Stimulated activated naive CD8-positive, alpha-beta T cell treated with anti-CD3 and anti-CD28 coated beads, Interleukin-15, Interleukin-2, amounts not matched to agents 100 U/mL and 50 U/mL, for 24 hours (primary cell): ENCODE measurements around the gene ETAA1.

Experiments
- ATAC-seq: fragments of 150-1000 bp; cut with Tn5 transposase; one replicate; pipeline ENCODE4 v1.10.0; 2021
- DNase-seq: peaks from one replicate; pipeline ENCODE4 v3.0.0; 2021

Gene ETAA1

GRCh38 chr2:67438337-67438736, 41.2 kb downstream of the ETAA1 start:
- no peak for ATAC-seq
- DNase-seq = no peak

DNA sequence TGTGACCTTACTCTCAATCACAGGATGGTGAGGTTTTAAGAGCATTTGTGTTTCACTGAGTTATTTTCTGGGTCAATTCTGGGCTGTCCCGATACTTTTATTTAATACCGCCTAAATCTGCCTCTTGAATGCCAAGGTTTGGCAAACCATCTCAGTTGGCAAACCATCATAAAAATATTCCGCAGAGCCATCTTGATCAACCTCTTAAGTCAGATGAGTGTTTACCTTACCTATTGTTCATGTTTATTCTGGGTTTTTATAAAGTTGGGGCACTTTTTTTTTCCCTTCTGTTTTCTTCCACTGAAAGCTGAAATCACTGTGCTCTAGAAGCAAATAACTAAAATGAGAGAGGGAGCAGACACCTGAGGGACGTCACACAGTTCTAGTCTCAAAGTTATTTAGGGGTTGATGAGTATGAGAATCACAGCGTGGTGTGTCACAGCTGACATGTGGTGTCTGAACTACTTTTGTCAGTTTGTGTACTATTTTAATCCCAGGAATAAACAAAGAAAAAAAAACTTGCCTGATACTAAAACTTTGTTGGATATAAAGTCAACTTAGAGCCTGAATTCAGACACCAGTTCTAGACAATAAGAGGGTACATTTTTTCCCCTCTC, 48.6 kb downstream of the ETAA1 start:
- DNase-seq (no peak), ATAC-seq (no peak)

- no peak for ATAC-seq
- no peak for DNase-seq
Measured at GRCh38 chr2:67446491-67446911, 49.4 kb downstream of the ETAA1 start.

- no peak for DNase-seq
- ATAC-seq = no peak
Measured at GRCh38 chr2:67448648-67449047, 51.5 kb downstream of the ETAA1 start.

- ATAC-seq (no peak), DNase-seq (no peak)
Measured at GRCh38 chr2:67451086-67451832, 54.1 kb downstream of the ETAA1 start.

GRCh38 chr2:67453310-67453709, 56.2 kb downstream of the ETAA1 start:
- DNase-seq (no peak), ATAC-seq (no peak)

DNA sequence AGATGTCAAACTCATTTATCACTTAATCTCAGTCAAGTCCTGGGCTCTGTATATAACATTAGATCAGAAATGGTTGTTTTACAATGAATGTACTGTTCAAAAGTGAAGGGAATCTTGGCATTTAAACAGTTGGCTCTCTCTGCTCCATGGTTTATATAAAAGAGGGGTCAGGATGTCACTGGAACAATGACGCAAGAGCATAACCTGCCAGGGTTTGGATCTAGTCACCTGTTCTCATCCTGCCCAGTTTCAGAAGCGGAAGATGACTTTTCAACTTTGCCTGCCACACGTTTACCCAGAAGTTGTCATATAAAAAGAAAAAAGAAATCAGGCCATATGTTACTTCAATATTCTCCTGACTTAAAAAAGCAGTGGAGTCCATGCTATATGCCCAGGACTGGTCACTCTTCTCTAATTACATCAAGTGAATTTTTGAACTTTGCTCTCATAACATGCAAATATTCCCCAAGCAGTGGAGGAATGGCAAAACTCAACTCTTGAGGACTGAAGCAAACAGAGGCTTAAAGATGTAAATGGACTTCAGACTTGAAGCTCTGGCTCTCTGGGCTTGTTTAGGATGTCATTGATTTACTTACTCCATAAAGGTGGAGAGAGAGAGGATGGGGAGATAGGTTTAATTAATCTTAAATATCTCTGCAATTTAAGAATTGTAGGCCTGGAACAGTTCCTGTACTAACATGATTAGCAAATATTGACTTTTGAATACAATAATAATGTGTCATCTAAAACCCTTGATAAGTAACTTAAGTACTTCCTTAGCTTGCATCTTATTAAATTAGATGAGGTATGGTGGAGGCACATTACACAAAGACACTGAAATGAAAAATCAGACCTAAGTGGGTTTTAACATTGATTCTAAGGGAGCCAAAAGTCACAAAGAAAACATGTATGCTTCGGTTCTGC, 58.3 kb downstream of the ETAA1 start:
- ATAC-seq = no peak
- DNase-seq = no peak

- no peak for DNase-seq
- ATAC-seq = no peak
Measured at GRCh38 chr2:67456428-67456827, 59.3 kb downstream of the ETAA1 start.

GRCh38 chr2:67457699-67458098, 60.6 kb downstream of the ETAA1 start:
- ATAC-seq (no peak), DNase-seq (no peak)

- ATAC-seq (no peak), DNase-seq (no peak)
Measured at GRCh38 chr2:67459761-67460160, 62.6 kb downstream of the ETAA1 start.
